NCI-H1105 (cell line): ENCODE results near the gene SLAMF1.
A peak's percentile ranks its signal among the peaks of the same experiment; 100 is the strongest.

Experiments
- DNase-seq: peaks from one replicate; lab custom pipeline; 2025; lab: John Stamatoyannopoulos, UW

The SLAMF1 gene

GRCh38 chr1:160625321-160625720 lies 21.5 kb downstream of the SLAMF1 start:
- no peak for DNase-seq

GRCh38 chr1:160624464-160624863 lies 22.4 kb downstream of the SLAMF1 start:
- DNase-seq, result no peak

GRCh38 chr1:160623862-160624261 lies 23.0 kb downstream of the SLAMF1 start:
- no peak for DNase-seq

- no peak for DNase-seq
Measured at GRCh38 chr1:160623227-160623633, 23.6 kb downstream of the SLAMF1 start.

GRCh38 chr1:160622501-160623226 lies 24.2 kb downstream of the SLAMF1 start:
- DNase-seq, result no peak

GRCh38 chr1:160621633-160622413 lies 25.0 kb downstream of the SLAMF1 start:
- no peak for DNase-seq

- DNase-seq, result no peak
Measured at GRCh38 chr1:160620942-160621632, 25.8 kb downstream of the SLAMF1 start.

GRCh38 chr1:160619742-160620277 lies 27.0 kb downstream of the SLAMF1 start:
- DNase-seq, result no peak

GRCh38 chr1:160618763-160619274 lies 28.0 kb downstream of the SLAMF1 start:
- DNase-seq, result peak; percentile 0

GRCh38 chr1:160618327-160618726 lies 28.5 kb downstream of the SLAMF1 start:
- no peak for DNase-seq

- DNase-seq, result no peak
Measured at GRCh38 chr1:160615660-160616059, 31.2 kb downstream of the SLAMF1 start.

GRCh38 chr1:160614410-160614809 lies 32.4 kb downstream of the SLAMF1 start:
- no peak for DNase-seq

- no peak for DNase-seq
Measured at GRCh38 chr1:160612613-160613218, 34.1 kb downstream of the SLAMF1 start.

GRCh38 chr1:160610569-160611242 lies 36.1 kb downstream of the SLAMF1 start:
- no peak for DNase-seq

GRCh38 chr1:160608941-160609340 lies 37.9 kb downstream of the SLAMF1 start:
- DNase-seq, result no peak

- no peak for DNase-seq
Measured at GRCh38 chr1:160608514-160608913, 38.3 kb downstream of the SLAMF1 start.

- no peak for DNase-seq
Measured at GRCh38 chr1:160608057-160608456, 38.8 kb downstream of the SLAMF1 start.

GRCh38 chr1:160607672-160608032 lies 39.2 kb downstream of the SLAMF1 start:
- DNase-seq, result no peak

- peak; percentile 36 for DNase-seq
Measured at GRCh38 chr1:160607011-160607671, 39.7 kb downstream of the SLAMF1 start.

- DNase-seq, result no peak
Measured at GRCh38 chr1:160606611-160607010, 40.2 kb downstream of the SLAMF1 start.
